Spleen (tissue), 7 donors: Measurements from ENCODE around the gene CDK11A.
"Not testable (repeated sequence)": the region's sequence is repeated elsewhere in the genome, so short reads cannot be mapped to it uniquely, and the experiment has no call there.

ENCODE experiments used
- POLR2A ChIP-seq, 3 donors: fragments of 450-650 bp; IDR thresholded peaks; one replicate each; pipeline ENCODE4 v1.5.1; 2017; ENCODE audit warnings: antibody characterized with exemption in 3 of 3, mild to moderate bottlenecking in 1 of 3
- TF ChIP-seq, protein P1 (sequence below), 11 experiments: fragments of 200-600 bp in 7 of 11; fragments of 450-650 bp in 4 of 11; sonication (generic) in 4 of 11; IDR thresholded peaks in 8 of 11; conservative IDR thresholded peaks in 3 of 11; 1 replicate in 7 of 11; 2 replicates in 4 of 11; pipeline versions ENCODE4 v1.4.0 to v1.8.0; 2016 to 2021; ENCODE audit warnings: antibody characterized with exemption in 11 of 11, inconsistent platforms in 4 of 11, mild to moderate bottlenecking in 1 of 11
- donor health status: DM: no; HTN: no; CAD: no; lungs with moderate emphysema.
- donor health status: DM: no; HTN: no; CAD: no.
- donor health status: DM: no; HTN: no; CAD: no.

DNA sequence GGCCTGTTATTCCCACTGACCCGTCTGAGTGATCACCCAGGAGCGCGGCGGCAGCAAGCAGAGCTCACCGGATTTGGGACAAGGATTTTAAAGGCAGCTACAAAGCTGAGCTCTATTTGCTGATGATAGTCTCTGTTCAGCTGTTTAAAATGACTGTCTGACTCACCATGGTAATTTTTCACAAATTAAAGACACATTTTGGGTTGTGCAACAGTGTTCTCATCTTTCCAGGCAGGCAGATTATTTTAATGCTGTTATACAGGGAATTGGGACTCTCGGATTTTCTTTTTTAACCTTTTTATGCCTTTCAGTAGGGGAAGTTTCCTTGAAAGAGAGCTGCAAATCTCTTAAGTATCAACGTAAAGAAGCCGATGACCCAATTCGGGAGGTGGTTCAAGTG, 61.8 kb downstream of the CDK11A start:
- TF ChIP-seq, protein P1, sequence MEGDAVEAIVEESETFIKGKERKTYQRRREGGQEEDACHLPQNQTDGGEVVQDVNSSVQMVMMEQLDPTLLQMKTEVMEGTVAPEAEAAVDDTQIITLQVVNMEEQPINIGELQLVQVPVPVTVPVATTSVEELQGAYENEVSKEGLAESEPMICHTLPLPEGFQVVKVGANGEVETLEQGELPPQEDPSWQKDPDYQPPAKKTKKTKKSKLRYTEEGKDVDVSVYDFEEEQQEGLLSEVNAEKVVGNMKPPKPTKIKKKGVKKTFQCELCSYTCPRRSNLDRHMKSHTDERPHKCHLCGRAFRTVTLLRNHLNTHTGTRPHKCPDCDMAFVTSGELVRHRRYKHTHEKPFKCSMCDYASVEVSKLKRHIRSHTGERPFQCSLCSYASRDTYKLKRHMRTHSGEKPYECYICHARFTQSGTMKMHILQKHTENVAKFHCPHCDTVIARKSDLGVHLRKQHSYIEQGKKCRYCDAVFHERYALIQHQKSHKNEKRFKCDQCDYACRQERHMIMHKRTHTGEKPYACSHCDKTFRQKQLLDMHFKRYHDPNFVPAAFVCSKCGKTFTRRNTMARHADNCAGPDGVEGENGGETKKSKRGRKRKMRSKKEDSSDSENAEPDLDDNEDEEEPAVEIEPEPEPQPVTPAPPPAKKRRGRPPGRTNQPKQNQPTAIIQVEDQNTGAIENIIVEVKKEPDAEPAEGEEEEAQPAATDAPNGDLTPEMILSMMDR (IDR thresholded peaks at IDR 0.05 in 8 of 11, conservative IDR thresholded peaks at IDR 0.05 in 3 of 11), result not testable (repeated sequence)
- not testable (repeated sequence) for TF ChIP-seq POLR2A (IDR thresholded peaks at IDR 0.05)
